ENCODE results near the gene FLRT3.

FLRT3 gene

DNA sequence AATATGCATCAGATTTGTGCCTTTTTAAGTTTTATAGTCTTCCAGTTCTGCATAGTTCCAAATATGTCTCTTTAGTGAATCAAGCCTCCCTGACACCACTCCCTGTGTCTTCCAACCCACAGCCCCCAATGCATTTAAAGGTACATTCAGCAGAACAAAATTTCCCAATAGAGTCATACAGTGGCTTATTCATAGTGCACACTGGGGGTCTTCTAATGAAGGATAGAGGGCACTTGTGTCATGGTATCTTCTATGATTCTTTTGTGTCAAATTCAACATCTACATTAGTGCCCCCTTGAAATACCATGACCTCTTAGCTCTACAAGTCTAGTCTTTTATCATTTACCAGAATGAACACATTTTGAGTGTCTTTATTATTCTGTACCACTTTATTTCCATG, 33.8 kb downstream of the FLRT3 start:
- Mint-ChIP-seq H3K27ac (no peak overlapping the region), H3K9me3 (peaks cover 4 to 18% of the 10 kb centered on the region in 2 donors), H3K36me3 (ENCODE audit: insufficient read depth) (no peaks in the 10 kb centered on the region), H3K4me1 (ENCODE audit: low read depth in 2 of 2) (no peaks in the 10 kb centered on the region), H3K4me3 (no peak overlapping the region), H3K27me3 (no peaks in the 10 kb centered on the region)
- ATAC-seq (replicated peaks) (no peak), DNase-seq (no peak)

DNA sequence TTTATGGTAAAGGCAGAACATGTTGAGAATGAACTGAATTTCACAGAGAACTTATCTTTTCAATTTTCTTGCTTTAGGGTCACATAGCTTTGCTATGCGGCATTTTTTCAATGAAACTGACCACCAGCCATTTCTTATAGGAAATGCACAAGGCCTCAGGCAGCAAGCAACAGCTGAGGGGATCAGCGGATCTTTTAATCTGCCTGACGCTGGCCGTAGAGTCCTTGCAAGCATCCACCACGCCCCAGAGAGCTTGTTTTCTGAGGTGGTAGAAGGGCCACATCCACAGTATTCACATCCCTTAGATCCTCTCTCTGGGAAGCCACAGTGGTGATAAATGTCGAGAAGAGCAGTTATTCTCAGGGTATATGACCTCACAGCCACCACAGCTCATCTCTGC, 34.3 kb downstream of the FLRT3 start:
- H3K4me1 Mint-ChIP-seq (ENCODE audit: low read depth in 2 of 2), result no peaks in the 10 kb centered on the region
- no peak overlapping the region for H3K27ac Mint-ChIP-seq
- no peaks in the 10 kb centered on the region for H3K27me3 Mint-ChIP-seq
- no peak for DNase-seq
- ATAC-seq (replicated peaks), result no peak
- no peak overlapping the region for H3K4me3 Mint-ChIP-seq
- peaks cover 6 to 23% of the 10 kb centered on the region in 2 donors for H3K9me3 Mint-ChIP-seq
- H3K36me3 Mint-ChIP-seq (ENCODE audit: insufficient read depth), result no peaks in the 10 kb centered on the region

DNA sequence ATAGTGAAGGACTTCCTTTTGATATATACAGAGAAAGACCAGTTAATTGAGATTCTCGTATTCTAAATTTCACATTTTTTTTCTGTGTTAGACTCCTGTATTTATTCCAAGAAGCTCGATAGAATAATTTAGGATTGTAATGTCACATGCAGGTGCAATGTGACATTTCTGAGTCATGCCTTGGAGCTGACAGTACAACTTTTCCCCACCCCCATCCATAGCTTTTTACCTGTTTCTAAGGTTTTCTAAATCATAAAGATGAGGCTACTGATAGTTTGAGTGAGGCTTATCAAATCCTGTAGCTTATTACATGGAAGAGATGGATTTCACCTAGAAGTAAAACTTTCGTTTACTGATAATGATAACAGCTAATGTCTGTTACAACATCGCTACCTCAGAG, 37.6 kb downstream of the FLRT3 start:
- H3K27me3 Mint-ChIP-seq, result no peaks in the 10 kb centered on the region
- no peak overlapping the region for H3K4me3 Mint-ChIP-seq
- peaks cover 4 to 14% of the 10 kb centered on the region in 2 donors for H3K9me3 Mint-ChIP-seq
- no peaks in the 10 kb centered on the region for H3K4me1 Mint-ChIP-seq (ENCODE audit: low read depth in 2 of 2)
- no peak for ATAC-seq (replicated peaks)
- no peak for DNase-seq
- H3K27ac Mint-ChIP-seq, result no peak overlapping the region
- no peaks in the 10 kb centered on the region for H3K36me3 Mint-ChIP-seq (ENCODE audit: insufficient read depth)

DNA sequence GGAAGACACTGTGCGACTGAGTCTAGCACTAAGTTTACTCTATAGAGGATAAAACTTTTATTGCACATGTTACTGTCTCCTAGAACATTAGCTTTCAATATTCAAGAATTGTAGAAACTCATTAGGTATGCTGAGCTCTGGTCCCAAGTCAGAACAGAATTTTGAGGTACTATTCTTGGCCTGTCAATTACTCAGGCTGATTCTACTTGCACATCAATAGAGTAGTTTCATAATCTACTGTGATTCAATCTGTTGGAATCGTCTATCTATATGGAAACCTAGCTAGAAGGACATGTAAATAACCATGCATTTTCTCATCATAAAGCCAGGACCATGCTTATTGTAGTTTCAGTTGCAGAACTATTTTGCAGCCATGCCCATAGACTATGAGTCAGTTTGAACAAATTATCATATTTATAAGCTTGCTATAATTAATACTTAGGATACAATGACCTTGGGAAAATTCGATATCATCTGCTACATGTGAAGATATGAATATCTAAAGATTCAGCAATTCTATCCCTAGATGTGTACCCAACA, 41.6 kb downstream of the FLRT3 start:
- no peaks in the 10 kb centered on the region for H3K27me3 Mint-ChIP-seq
- DNase-seq (no peak), ATAC-seq (replicated peaks) (no peak)
- no peak overlapping the region for H3K4me3 Mint-ChIP-seq
- no peaks in the 10 kb centered on the region for H3K4me1 Mint-ChIP-seq (ENCODE audit: low read depth in 2 of 2)
- no peaks in the 10 kb centered on the region for H3K36me3 Mint-ChIP-seq (ENCODE audit: insufficient read depth)
- H3K27ac Mint-ChIP-seq, result no peak overlapping the region
- peaks cover 7 to 15% of the 10 kb centered on the region in 2 donors for H3K9me3 Mint-ChIP-seq

DNA sequence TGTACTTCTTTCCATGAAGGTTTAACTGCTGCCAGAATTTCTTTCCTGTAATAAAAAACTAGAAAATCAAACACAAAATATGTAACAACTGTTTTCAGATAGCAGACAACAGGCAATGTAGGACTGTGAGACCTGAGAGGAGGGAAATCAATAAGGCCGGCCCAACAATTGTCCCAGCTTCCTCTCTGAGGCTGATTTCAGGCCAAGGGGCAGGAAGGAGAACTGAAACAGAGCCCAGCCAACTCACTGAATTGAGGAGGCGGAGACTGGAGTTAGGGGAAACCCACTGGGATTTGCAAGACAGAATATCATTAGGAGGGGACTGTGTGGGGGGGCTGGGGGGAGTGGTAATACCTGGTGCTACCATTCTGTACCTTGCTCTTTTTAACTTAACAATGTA, 42.2 kb downstream of the FLRT3 start:
- no peak overlapping the region for H3K27ac Mint-ChIP-seq
- no peaks in the 10 kb centered on the region for H3K4me1 Mint-ChIP-seq (ENCODE audit: low read depth in 2 of 2)
- no peaks in the 10 kb centered on the region for H3K36me3 Mint-ChIP-seq (ENCODE audit: insufficient read depth)
- no peaks in the 10 kb centered on the region for H3K27me3 Mint-ChIP-seq
- H3K4me3 Mint-ChIP-seq, result no peak overlapping the region
- ATAC-seq (replicated peaks) (no peak), DNase-seq (no peak)
- H3K9me3 Mint-ChIP-seq, result peaks cover 7 to 15% of the 10 kb centered on the region in 2 donors

DNA sequence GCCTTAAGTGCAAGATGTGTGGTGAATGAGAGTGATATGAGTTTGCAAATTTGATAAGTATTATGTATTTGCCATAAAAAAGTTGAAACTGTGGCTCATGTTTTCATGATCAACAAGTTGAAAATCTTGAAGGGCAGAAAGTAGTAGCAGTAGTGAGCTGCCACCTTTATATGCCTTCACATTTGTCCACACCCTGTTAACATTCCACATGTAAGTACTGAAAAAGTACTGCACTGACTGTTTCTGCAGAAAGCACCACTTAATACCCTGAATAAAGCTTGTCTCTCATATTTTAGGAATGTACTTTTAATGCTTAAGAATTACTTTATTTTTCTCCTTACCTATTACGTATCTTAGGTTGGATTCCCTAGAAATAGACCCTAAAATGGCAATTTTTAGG, 45.9 kb downstream of the FLRT3 start:
- Mint-ChIP-seq H3K4me1 (ENCODE audit: low read depth in 2 of 2) (no peaks in the 10 kb centered on the region), H3K27me3 (no peaks in the 10 kb centered on the region), H3K4me3 (no peak overlapping the region), H3K27ac (no peak overlapping the region), H3K36me3 (ENCODE audit: insufficient read depth) (no peaks in the 10 kb centered on the region), H3K9me3 (peaks cover 12 to 13% of the 10 kb centered on the region in 2 donors)
- no peak for DNase-seq
- no peak for ATAC-seq (replicated peaks)

DNA sequence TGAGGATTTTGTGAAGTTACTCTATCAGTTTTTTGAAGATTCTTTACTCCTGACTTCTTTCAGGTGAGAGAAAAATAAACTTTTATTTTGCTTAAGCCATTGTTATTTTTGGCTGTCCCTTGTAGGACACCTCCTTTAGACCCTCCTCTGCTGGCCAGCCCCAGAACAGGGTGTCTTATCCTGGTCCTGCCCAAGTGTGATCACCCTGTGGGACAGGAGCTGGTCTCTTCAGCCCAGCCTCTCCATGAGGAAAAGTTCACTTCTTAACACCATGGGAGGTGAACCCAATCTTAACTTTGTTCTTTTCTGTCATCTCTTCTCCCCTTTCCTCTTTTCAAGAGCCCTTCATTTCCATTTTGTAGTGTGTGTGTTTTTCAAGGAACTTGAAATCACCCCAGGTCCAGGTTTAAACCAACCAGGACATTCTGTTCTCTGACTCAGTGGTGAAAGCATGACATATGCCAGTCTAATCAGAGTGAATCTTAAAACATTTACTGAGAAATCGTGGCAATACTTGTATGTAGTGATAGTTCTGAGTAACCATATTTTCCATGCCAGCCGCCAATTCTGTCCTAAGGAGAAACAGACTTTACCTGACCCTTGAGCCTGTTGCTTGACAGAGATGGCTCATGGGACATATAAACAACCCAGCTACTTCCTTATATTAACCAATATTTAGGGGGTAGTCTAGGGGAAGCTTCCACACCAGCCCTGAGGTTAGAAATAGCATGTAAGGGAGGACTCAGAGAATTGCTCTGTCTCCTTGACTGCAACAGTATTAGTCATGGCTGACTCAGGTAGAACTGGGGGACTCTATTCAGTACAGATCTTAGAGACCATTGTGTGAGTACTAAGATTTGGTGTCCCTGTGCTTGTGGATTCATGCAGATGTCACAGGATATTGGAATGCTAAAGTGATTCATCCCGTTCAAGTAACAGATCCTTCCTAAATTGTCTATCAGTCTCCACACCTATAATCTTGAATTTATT, 48.8 kb downstream of the FLRT3 start:
- DNase-seq (no peak), ATAC-seq (replicated peaks) (no peak)
- H3K36me3 Mint-ChIP-seq (ENCODE audit: insufficient read depth), result no peaks in the 10 kb centered on the region
- H3K4me1 Mint-ChIP-seq (ENCODE audit: low read depth in 2 of 2), result no peaks in the 10 kb centered on the region
- H3K4me3 Mint-ChIP-seq, result no peak overlapping the region
- H3K27ac Mint-ChIP-seq, result no peak overlapping the region
- H3K9me3 Mint-ChIP-seq, result peaks cover 11 to 12% of the 10 kb centered on the region in 2 donors
- no peaks in the 10 kb centered on the region for H3K27me3 Mint-ChIP-seq

DNA sequence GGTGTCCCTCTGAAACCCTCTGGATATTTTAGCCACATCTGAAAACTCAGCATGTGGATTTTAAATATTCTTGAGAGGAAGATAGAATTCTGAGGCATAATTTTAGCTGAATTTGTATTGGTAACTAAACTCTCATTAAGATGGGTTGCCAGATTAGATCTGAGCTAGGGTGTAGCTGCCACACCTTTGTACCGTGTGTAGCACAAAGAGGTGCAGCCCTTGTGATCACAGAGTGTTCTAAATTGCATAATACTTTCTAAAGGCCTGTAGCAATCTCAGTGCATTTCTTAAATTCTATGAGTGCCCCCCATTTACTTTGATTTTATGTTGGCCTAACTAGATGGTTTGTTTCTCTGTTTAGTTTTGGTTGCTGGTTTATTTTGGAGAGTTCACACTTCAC, 53.0 kb downstream of the FLRT3 start:
- no peaks in the 10 kb centered on the region for H3K36me3 Mint-ChIP-seq (ENCODE audit: insufficient read depth)

DNA sequence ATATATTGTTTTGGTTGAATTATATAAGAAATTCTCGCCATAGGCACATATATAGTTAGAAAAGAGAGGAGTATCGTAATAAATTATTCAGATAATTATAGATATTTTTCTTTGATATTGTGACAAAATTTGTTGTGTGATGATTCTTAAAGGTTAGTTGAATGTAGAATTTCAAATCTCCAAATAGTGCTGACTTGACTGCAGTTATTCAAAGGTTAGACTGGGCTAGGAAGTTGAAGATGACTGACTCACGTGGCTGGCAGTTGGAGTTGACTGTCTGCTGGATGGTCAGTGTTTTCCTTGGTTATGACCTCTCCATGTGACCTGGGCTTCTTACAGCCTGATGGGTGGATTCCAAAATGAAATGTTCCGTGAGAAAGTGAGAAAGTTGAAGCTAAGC, 55.3 kb downstream of the FLRT3 start:
- DNase-seq, result no peak
- no peaks in the 10 kb centered on the region for H3K4me1 Mint-ChIP-seq (ENCODE audit: low read depth in 2 of 2)
- no peaks in the 10 kb centered on the region for H3K27me3 Mint-ChIP-seq
- no peaks in the 10 kb centered on the region for H3K36me3 Mint-ChIP-seq (ENCODE audit: insufficient read depth)
- H3K27ac Mint-ChIP-seq, result no peak overlapping the region
- H3K9me3 Mint-ChIP-seq, result peaks cover 7 to 11% of the 10 kb centered on the region in 2 donors
- no peak overlapping the region for H3K4me3 Mint-ChIP-seq
- no peak for ATAC-seq (replicated peaks)

More for the DNA sequence above, 53.0 kb downstream of the FLRT3 start:
- DNase-seq (no peak), ATAC-seq (replicated peaks) (no peak)
- Mint-ChIP-seq H3K9me3 (peaks cover 10 to 12% of the 10 kb centered on the region in 2 donors), H3K4me1 (ENCODE audit: low read depth in 2 of 2) (no peaks in the 10 kb centered on the region), H3K27me3 (no peaks in the 10 kb centered on the region), H3K27ac (no peak overlapping the region), H3K4me3 (no peak overlapping the region)

All from effector memory CD8-positive, alpha-beta T cell (primary cell).